HG03521 (cell line): ENCODE data around the gene SP140L.
"Not testable (repeated sequence)": the region's sequence is repeated elsewhere in the genome, so short reads cannot be mapped to it uniquely, and the experiment has no call there.

ENCODE experiments used
- ATAC-seq: cut with Tn5 transposase; IDR thresholded peaks from one replicate; pipeline ENCODE4 v1.9.1; 2021; ENCODE audit warnings: mild to moderate bottlenecking, moderate library complexity; ENCODE audit not compliant: unreplicated experiment

SP140L gene

GRCh38 chr2:230323385-230324106, 3.4 kb upstream of the SP140L start:
- ATAC-seq, result no peak

GRCh38 chr2:230324503-230324902, 2.5 kb upstream of the SP140L start:
- ATAC-seq, result no peak

- ATAC-seq, result no peak
Measured at GRCh38 chr2:230325316-230326243, 1.4 kb upstream of the SP140L start.

GRCh38 chr2:230327418-230328154, 593 bp downstream of the SP140L start:
- ATAC-seq, result peak; percentile 56

- ATAC-seq, result no peak
Measured at GRCh38 chr2:230328155-230328458, 1.1 kb downstream of the SP140L start.

- ATAC-seq, result no peak
Measured at GRCh38 chr2:230329946-230330605, 3.1 kb downstream of the SP140L start.

GRCh38 chr2:230330725-230331124, 3.7 kb downstream of the SP140L start:
- no peak for ATAC-seq

GRCh38 chr2:230335461-230335863, 8.5 kb downstream of the SP140L start:
- no peak for ATAC-seq

- no peak for ATAC-seq
Measured at GRCh38 chr2:230335864-230336506, 9.0 kb downstream of the SP140L start.

- ATAC-seq, result not testable (repeated sequence)
Measured at GRCh38 chr2:230341936-230342528, 15.0 kb downstream of the SP140L start.

- ATAC-seq, result not testable (repeated sequence)
Measured at GRCh38 chr2:230343041-230343624, 16.1 kb downstream of the SP140L start.

- no peak for ATAC-seq
Measured at GRCh38 chr2:230343747-230344146, 16.8 kb downstream of the SP140L start.

GRCh38 chr2:230346465-230346864, 19.5 kb downstream of the SP140L start:
- ATAC-seq, result no peak

- no peak for ATAC-seq
Measured at GRCh38 chr2:230346921-230347533, 20.0 kb downstream of the SP140L start.

- ATAC-seq, result no peak
Measured at GRCh38 chr2:230347659-230348305, 20.8 kb downstream of the SP140L start.

- no peak for ATAC-seq
Measured at GRCh38 chr2:230348787-230349186, 21.8 kb downstream of the SP140L start.

GRCh38 chr2:230356084-230356483, 29.1 kb downstream of the SP140L start:
- no peak for ATAC-seq

GRCh38 chr2:230358305-230358704, 31.3 kb downstream of the SP140L start:
- no peak for ATAC-seq

- no peak for ATAC-seq
Measured at GRCh38 chr2:230360028-230360427, 33.0 kb downstream of the SP140L start.
